Smooth muscle cell (in vitro differentiated cells): ENCODE results near the gene FXYD1. TPM values are rescaled to one million over a fixed set of nuclear protein-coding genes. Genes with fewer than 3 reads are reported as not detected.

Source experiments
- DNase-seq: peaks from one replicate; lab custom pipeline; 2025; ENCODE audit not compliant: unreplicated experiment; lab: John Stamatoyannopoulos, UW
- H2AFZ ChIP-seq: fragments of 200-600 bp; sonication (generic); 2 replicates; pipeline ENCODE4 v1.6.0; 2016; ENCODE audit warnings: antibody characterized with exemption, low read depth, mild to moderate bottlenecking
- H3F3A ChIP-seq: fragments of 200-600 bp; sonication (generic); 2 replicates; pipeline ENCODE4 v1.6.0; 2017; ENCODE audit warnings: antibody characterized with exemption, low read depth
- H3K27ac ChIP-seq: fragments of 200-600 bp; sonication (generic); 2 replicates; pipeline ENCODE4 v1.5.1; 2016; ENCODE audit warnings: low read depth, mild to moderate bottlenecking
- H3K27me3 ChIP-seq: fragments of 200-600 bp; sonication (generic); 2 replicates; pipeline ENCODE4 v1.6.1; 2016; ENCODE audit warnings: low read depth, mild to moderate bottlenecking
- H3K36me3 ChIP-seq: fragments of 200-600 bp; sonication (generic); 2 replicates; pipeline ENCODE4 v1.5.1; 2016; ENCODE audit warnings: low read depth
- H3K4me1 ChIP-seq: fragments of 200-600 bp; sonication (generic); 2 replicates; pipeline ENCODE4 v1.5.1; 2016; ENCODE audit warnings: low read depth
- H3K4me2 ChIP-seq: fragments of 200-600 bp; sonication (generic); 2 replicates; pipeline ENCODE4 v1.6.0; 2016; ENCODE audit warnings: mild to moderate bottlenecking
- H3K4me3 ChIP-seq: fragments of 200-600 bp; sonication (generic); 2 replicates; pipeline ENCODE4 v1.5.1; 2016; ENCODE audit warnings: mild to moderate bottlenecking
- H3K79me2 ChIP-seq: fragments of 200-600 bp; sonication (generic); 2 replicates; pipeline ENCODE4 v1.6.0; 2016; ENCODE audit warnings: low read depth, mild to moderate bottlenecking
- H3K9ac ChIP-seq: fragments of 200-600 bp; sonication (generic); 2 replicates; pipeline ENCODE4 v1.6.0; 2016; ENCODE audit warnings: low read depth
- H3K9me3 ChIP-seq: fragments of 200-600 bp; sonication (generic); replicated peaks from 2 replicates; pipeline ENCODE4 v1.5.1; 2016; ENCODE audit warnings: low read depth
- H4K20me1 ChIP-seq: fragments of 200-600 bp; sonication (generic); 2 replicates; pipeline ENCODE4 v1.6.0; 2016; ENCODE audit warnings: low read depth
- CTCF ChIP-seq: fragments of 200-600 bp; sonication (generic); IDR thresholded peaks from 2 replicates; pipeline ENCODE4 v1.5.1; 2017; ENCODE audit warnings: borderline replicate concordance, mild to moderate bottlenecking, antibody characterized with exemption; ENCODE audit not compliant: insufficient read depth, poor library complexity, severe bottlenecking
- WGBS: methylation state at CpG from one replicate; pipeline ENCODE4 v1.1.7; 2016; ENCODE audit warnings: low lambda C conversion rate; 5-methylcytosine and 5-hydroxymethylcytosine counted together
- polyA plus RNA-seq: library from polyadenylated mRNA; unstranded; fragments of >200 nt; fragmentation: Nextera tagmentation; extraction: Ambion mirVana; gene quantifications from 2 replicates; pipeline ENCODE4 v1.2.1, GENCODE V29; 2016
- total RNA-seq: library from RNA; depleted of rRNA; stranded (reverse); fragments of >200 nt; gene quantifications from 2 replicates; pipeline ENCODE4 v1.2.3, GENCODE V29; 2014

The FXYD1 gene
- total and polyA plus RNA-seq, 2 experiments from 2014 or later, result 2.7 to 3.2 TPM

- no peaks in the 10 kb centered on the region for H4K20me1 ChIP-seq
- no peak overlapping the region for H3K27ac ChIP-seq
- no peaks in the 10 kb centered on the region for H3K36me3 ChIP-seq
- H2AFZ ChIP-seq, result no peak overlapping the region
- no peaks in the 10 kb centered on the region for H3K4me1 ChIP-seq
- H3K4me3 ChIP-seq, result no peak overlapping the region
- 48% methylated on average over 2 of the region's 2 CpGs for WGBS
- DNase-seq, result no peak
- no peaks in the 10 kb centered on the region for H3K79me2 ChIP-seq
- H3F3A ChIP-seq, result no peaks in the 10 kb centered on the region
- H3K4me2 ChIP-seq, result no peak overlapping the region
- no peak overlapping the region for H3K9ac ChIP-seq
- H3K27me3 ChIP-seq, result no peaks in the 10 kb centered on the region
- no peaks in the 10 kb centered on the region for H3K9me3 ChIP-seq
- no peak for TF ChIP-seq CTCF
Observed at GRCh38 chr19:35106898-35107541, 31.6 kb upstream of the FXYD1 start.

- no peak overlapping the region for H3K9ac ChIP-seq
- H3F3A ChIP-seq, result no peaks in the 10 kb centered on the region
- no peaks in the 10 kb centered on the region for H3K9me3 ChIP-seq
- 30% methylated on average over 5 of the region's 5 CpGs for WGBS
- no peaks in the 10 kb centered on the region for H4K20me1 ChIP-seq
- H3K36me3 ChIP-seq, result no peaks in the 10 kb centered on the region
- H2AFZ ChIP-seq, result no peak overlapping the region
- H3K4me1 ChIP-seq, result no peaks in the 10 kb centered on the region
- no peak for DNase-seq
- no peaks in the 10 kb centered on the region for H3K27me3 ChIP-seq
- no peaks in the 10 kb centered on the region for H3K79me2 ChIP-seq
- no peak overlapping the region for H3K4me2 ChIP-seq
- H3K4me3 ChIP-seq, result no peak overlapping the region
- no peak overlapping the region for H3K27ac ChIP-seq
- no peak for TF ChIP-seq CTCF
Observed at GRCh38 chr19:35107545-35107944, 31.1 kb upstream of the FXYD1 start.

- Histone ChIP-seq H3K27ac (no peak overlapping the region), H3K4me2 (no peak overlapping the region), H3K4me1 (no peaks in the 10 kb centered on the region), H3K79me2 (no peaks in the 10 kb centered on the region), H2AFZ (no peak overlapping the region), H3K36me3 (no peaks in the 10 kb centered on the region), H3K27me3 (no peaks in the 10 kb centered on the region), H3K9me3 (no peaks in the 10 kb centered on the region), H3K9ac (no peak overlapping the region), H4K20me1 (no peaks in the 10 kb centered on the region), H3F3A (no peaks in the 10 kb centered on the region), H3K4me3 (no peak overlapping the region)
- no peak for TF ChIP-seq CTCF
- 89% methylated on average over 11 of the region's 11 CpGs for WGBS
- DNase-seq, result no peak
Observed at GRCh38 chr19:35108730-35109129, 29.9 kb upstream of the FXYD1 start.
